ENCODE data around the gene GRM8.

GRCh38 chr7:126799541-126799940 lies 453.2 kb downstream of the GRM8 start:
- TF ChIP-seq CTCF (IDR thresholded peaks at IDR 0.05; ENCODE audit: low read length) (no peak), EZH2 (IDR thresholded peaks at IDR 0.05; ENCODE audit: borderline replicate concordance, low read length) (no peak)
